CD14-positive monocyte (primary cell): ENCODE data around the gene XYLT1. TPM values are rescaled to one million over a fixed set of nuclear protein-coding genes. Genes with fewer than 3 reads are reported as not detected.

ENCODE experiments used
- DNase-seq, 3 donors: peaks; one replicate each; pipeline ENCODE4 v3.0.0-alpha.2; 2011 to 2022
- H2AFZ ChIP-seq: 2 replicates; pipeline ENCODE4 v1.6.0; 2012; ENCODE audit warnings: mild to moderate bottlenecking, low read depth, low read length, inconsistent platforms; ENCODE audit not compliant: insufficient read depth, poor library complexity, severe bottlenecking
- H3K27ac ChIP-seq, 2 donors: 1 replicate in 1 of 2; 2 replicates in 1 of 2; pipeline ENCODE4 v1.5.1; 2012 to 2013; ENCODE audit warnings: low read length in 2 of 2, control low read depth in 1 of 2, inconsistent platforms in 1 of 2, low read depth in 1 of 2, mild to moderate bottlenecking in 1 of 2
- H3K27me3 ChIP-seq, 2 donors: one replicate each; pipeline versions ENCODE4 v1.6.0 to v1.6.1; 2011 to 2013; ENCODE audit warnings: low read length in 2 of 2; ENCODE audit not compliant: control insufficient read depth in 2 of 2, insufficient read depth in 2 of 2
- H3K36me3 ChIP-seq, 2 donors: replicated peaks in 1 of 2; 1 replicate in 1 of 2; 2 replicates in 1 of 2; pipeline versions ENCODE4 v1.5.1 to v1.6.1; 2012 to 2013; ENCODE audit warnings: low read length in 2 of 2, control low read depth in 1 of 2, inconsistent platforms in 1 of 2, mild to moderate bottlenecking in 1 of 2; ENCODE audit not compliant: insufficient read depth in 2 of 2, control insufficient read depth in 1 of 2
- H3K4me1 ChIP-seq, 2 donors: 1 replicate in 1 of 2; 2 replicates in 1 of 2; pipeline versions ENCODE4 v1.5.1 to v1.6.1; 2012 to 2013; ENCODE audit warnings: low read length in 2 of 2, control low read depth in 1 of 2, inconsistent platforms in 1 of 2, mild to moderate bottlenecking in 1 of 2, moderate library complexity in 1 of 2; ENCODE audit not compliant: insufficient read depth in 2 of 2, control insufficient read depth in 1 of 2
- H3K4me2 ChIP-seq: replicated peaks from 2 replicates; pipeline ENCODE3; 2012; ENCODE audit warnings: low read length, moderate library complexity, mild to moderate bottlenecking; ENCODE audit not compliant: poor library complexity, severe bottlenecking; ENCODE audit errors: extremely low read depth
- H3K4me3 ChIP-seq, 3 experiments: fragments of 200-600 bp in 1 of 3; sonication (generic) in 1 of 3; replicated peaks in 1 of 3; 1 replicate in 2 of 3; 2 replicates in 1 of 3; pipeline ENCODE4 v1.5.1; 2011 to 2013; ENCODE audit warnings: low read length in 3 of 3, mild to moderate bottlenecking in 3 of 3, control low read depth in 2 of 3, low read depth in 2 of 3, inconsistent platforms in 1 of 3, moderate library complexity in 1 of 3
- H3K79me2 ChIP-seq: 2 replicates; pipeline ENCODE4 v1.6.0; 2012; ENCODE audit warnings: mild to moderate bottlenecking, control low read depth, inconsistent platforms, low read length, moderate library complexity; ENCODE audit not compliant: insufficient read depth
- H3K9ac ChIP-seq: 2 replicates; pipeline ENCODE4 v1.6.0; 2017; ENCODE audit warnings: low read length, mild to moderate bottlenecking; ENCODE audit not compliant: insufficient read depth, poor library complexity, severe bottlenecking
- H3K9me3 ChIP-seq, 2 donors: replicated peaks in 1 of 2; 1 replicate in 1 of 2; 2 replicates in 1 of 2; pipeline versions ENCODE4 v1.5.1 to v1.6.1; 2012 to 2013; ENCODE audit warnings: low read length in 2 of 2, control low read depth in 1 of 2; ENCODE audit not compliant: control insufficient read depth in 1 of 2, insufficient read depth in 1 of 2
- H4K20me1 ChIP-seq: 2 replicates; pipeline ENCODE4 v1.6.0; 2012; ENCODE audit warnings: mild to moderate bottlenecking, low read length, control low read depth, moderate library complexity; ENCODE audit not compliant: insufficient read depth
- H3K27ac Mint-ChIP-seq, 7 donors: one replicate each; pipeline ENCODE4 v1.8.0; 2020; ENCODE audit warnings: mild to moderate bottlenecking in 7 of 7, mixed read lengths in 7 of 7, moderate library complexity in 6 of 7, inconsistent platforms in 2 of 7
- H3K27me3 Mint-ChIP-seq, 3 donors: one replicate each; pipeline ENCODE4 v1.8.0; 2021 to 2022; ENCODE audit warnings: low read depth in 3 of 3, mild to moderate bottlenecking in 3 of 3, mixed read lengths in 3 of 3, moderate library complexity in 3 of 3, inconsistent platforms in 1 of 3
- H3K36me3 Mint-ChIP-seq, 2 donors: one replicate each; pipeline ENCODE4 v1.8.0; 2020; ENCODE audit warnings: mixed read lengths in 2 of 2, inconsistent platforms in 1 of 2, mild to moderate bottlenecking in 1 of 2
- H3K4me1 Mint-ChIP-seq: one replicate; pipeline ENCODE4 v1.8.0; 2020; ENCODE audit warnings: mild to moderate bottlenecking, mixed read lengths
- H3K4me3 Mint-ChIP-seq, 2 donors: one replicate each; pipeline ENCODE4 v1.8.0; 2020; ENCODE audit warnings: mild to moderate bottlenecking in 2 of 2, mixed read lengths in 2 of 2, moderate library complexity in 1 of 2
- H3K9me3 Mint-ChIP-seq, 7 donors: one replicate each; pipeline ENCODE4 v1.8.0; 2020 to 2022; ENCODE audit warnings: mixed read lengths in 7 of 7, mild to moderate bottlenecking in 6 of 7, moderate library complexity in 6 of 7, inconsistent platforms in 2 of 7
- CTCF ChIP-seq: fragments of 200-600 bp; IDR thresholded peaks from one replicate; pipeline ENCODE4 v1.8.0; 2022; ENCODE audit warnings: antibody characterized with exemption, mild to moderate bottlenecking
- WGBS: methylation state at CpG from one replicate; pipeline ENCODE4 v1.1.5; 2013; ENCODE audit warnings: missing lambda C conversion rate; ENCODE audit not compliant: insufficient coverage; 5-methylcytosine and 5-hydroxymethylcytosine counted together
- intact Hi-C, 2 donors: fragments of 100-400 bp; cut with micrococcal nuclease; formaldehyde crosslinking; loops; one replicate each; pipeline versions ENCODE4 v1.15.0 to v1.15.1; 2023
- polyA plus RNA-seq, 3 donors: library from polyadenylated mRNA; depleted of rRNA in 1 of 3; unstranded in 2 of 3; stranded (reverse) in 1 of 3; fragments of 300-500 nt in 2 of 3; fragments of >200 nt in 1 of 3; fragmentation: Illumina TruSeq in 2 of 3; gene quantifications; 1 replicate in 2 of 3; 2 replicates in 1 of 3; pipeline ENCODE4 v1.2.3, GENCODE V29; 2012 to 2021

The XYLT1 gene
- polyA plus RNA-seq, 3 donors: 0.51 to 9.4 (median 1.6) TPM

GRCh38 chr16:17474572-17474971, 3.8 kb upstream of the XYLT1 start:
- peaks cover 25% of the 10 kb centered on the region for H3K4me1 Mint-ChIP-seq
- TF ChIP-seq CTCF: no peak
- H3K27me3 Mint-ChIP-seq: peaks cover 33 to 40% (median 38%) of the 10 kb centered on the region in 3 donors
- no peaks in the 10 kb centered on the region for H3K36me3 ChIP-seq
- peaks cover 0 to 11% of the 10 kb centered on the region in 2 donors for H3K36me3 Mint-ChIP-seq
- H3K9me3 Mint-ChIP-seq: peaks cover 0 to 5% (median 0%) of the 10 kb centered on the region in 7 donors
- H4K20me1 ChIP-seq: peaks cover 6% of the 10 kb centered on the region
- H3K27ac ChIP-seq: no peak overlapping the region
- H3K79me2 ChIP-seq: peaks cover 8% of the 10 kb centered on the region
- no peaks in the 10 kb centered on the region for H3K9me3 ChIP-seq
- peaks cover 21 to 24% of the 10 kb centered on the region in 2 donors for H3K4me1 ChIP-seq
- H3K4me3 Mint-ChIP-seq: peak overlapping the region; percentile 73 to 85
- H3K4me2 ChIP-seq: peak overlapping the region; percentile 55
- peak in 1 of 3 donors; percentile 20 for DNase-seq
- no peak overlapping the region for H3K9ac ChIP-seq
- H3K4me3 ChIP-seq: peak overlapping the region in 1 of 3 experiments; percentile 42
- 0% methylated on average over 10 of the region's 13 CpGs for WGBS
- peak overlapping the region; percentile 69 for H2AFZ ChIP-seq
- peak overlapping the region in 1 of 7 donors; percentile 15 for H3K27ac Mint-ChIP-seq
- intact Hi-C loops: loop anchor here in 1 of 2 donors (5.0 to 10.0 kb wide), 2 partner anchors 57 to 100 kb away; no protein-coding TSS in a partner anchor
- peaks cover 18 to 19% of the 10 kb centered on the region in 2 donors for H3K27me3 ChIP-seq

GRCh38 chr16:17474037-17474436, 3.3 kb upstream of the XYLT1 start:
- H3K27me3 ChIP-seq: peaks cover 18 to 19% of the 10 kb centered on the region in 2 donors
- Mint-ChIP-seq H3K4me3 (peak overlapping the region; percentile 73 to 85), H3K9me3 (peaks cover 0 to 3% (median 0%) of the 10 kb centered on the region in 7 donors), H3K36me3 (peaks cover 2 to 16% of the 10 kb centered on the region in 2 donors), H3K27me3 (peaks cover 33 to 40% (median 37%) of the 10 kb centered on the region in 3 donors), H3K27ac (peak overlapping the region in 3 of 7 donors; percentile 6 to 52 (median 50)), H3K4me1 (peaks cover 30% of the 10 kb centered on the region)
- 3% methylated on average over 4 of the region's 4 CpGs for WGBS
- H2AFZ ChIP-seq: peak overlapping the region; percentile 69
- H3K79me2 ChIP-seq: peaks cover 13% of the 10 kb centered on the region
- no peak for TF ChIP-seq CTCF
- no peak for DNase-seq
- H3K4me3 ChIP-seq: peak overlapping the region in 1 of 3 experiments; percentile 42
- no peaks in the 10 kb centered on the region for H3K36me3 ChIP-seq
- no peak overlapping the region for H3K9ac ChIP-seq
- intact Hi-C loops: loop anchor here in 1 of 2 donors (5.0 to 10.0 kb wide), 2 partner anchors 57 to 99 kb away; no protein-coding TSS in a partner anchor
- H3K4me1 ChIP-seq: peaks cover 26 to 29% of the 10 kb centered on the region in 2 donors
- no peaks in the 10 kb centered on the region for H3K9me3 ChIP-seq
- peak overlapping the region; percentile 55 for H3K4me2 ChIP-seq
- H3K27ac ChIP-seq: no peak overlapping the region
- peaks cover 11% of the 10 kb centered on the region for H4K20me1 ChIP-seq
